Eye (tissue), 1 donor: ENCODE results near the gene ATXN1.
"Not testable (repeated sequence)": the region's sequence is repeated elsewhere in the genome, so short reads cannot be mapped to it uniquely, and the experiment has no call there.

ENCODE experiments used
- DNase-seq: peaks from one replicate; pipeline ENCODE4 v3.0.0-alpha.2; 2015

The ATXN1 gene

DNA sequence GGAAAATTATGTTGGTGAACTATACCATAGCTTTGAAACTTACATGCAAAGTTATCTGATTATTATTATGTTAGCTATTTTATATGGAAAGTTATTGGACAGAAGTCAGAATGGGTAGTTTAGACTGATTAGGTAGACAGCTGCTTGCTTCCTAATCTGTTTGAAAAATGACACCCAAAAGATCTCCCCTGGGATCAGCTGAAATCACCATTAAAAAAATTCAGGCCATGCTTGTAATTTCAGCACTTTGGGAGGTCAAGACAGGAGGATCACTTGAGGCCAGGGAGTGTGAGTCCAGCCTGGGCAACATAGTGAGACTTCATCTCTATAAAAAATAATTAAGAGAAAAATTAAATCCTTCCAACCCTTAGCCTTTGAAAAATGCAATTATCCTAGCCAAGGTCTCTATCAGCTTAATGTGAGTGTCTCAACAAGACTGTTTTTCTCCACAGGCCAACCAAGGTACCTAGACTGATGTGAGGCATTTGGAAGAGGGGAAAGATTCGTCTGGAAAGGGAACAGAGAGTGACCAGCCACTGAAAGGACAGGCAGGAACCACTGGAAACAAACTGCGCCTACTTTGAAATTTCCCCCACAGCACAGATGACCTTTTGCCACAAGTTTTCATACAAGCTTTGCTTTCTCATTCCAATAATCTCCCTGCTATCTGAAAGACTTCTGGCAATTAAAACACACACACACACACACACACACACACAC, 290.6 kb downstream of the ATXN1 start:
- DNase-seq: peak; percentile 12

DNA sequence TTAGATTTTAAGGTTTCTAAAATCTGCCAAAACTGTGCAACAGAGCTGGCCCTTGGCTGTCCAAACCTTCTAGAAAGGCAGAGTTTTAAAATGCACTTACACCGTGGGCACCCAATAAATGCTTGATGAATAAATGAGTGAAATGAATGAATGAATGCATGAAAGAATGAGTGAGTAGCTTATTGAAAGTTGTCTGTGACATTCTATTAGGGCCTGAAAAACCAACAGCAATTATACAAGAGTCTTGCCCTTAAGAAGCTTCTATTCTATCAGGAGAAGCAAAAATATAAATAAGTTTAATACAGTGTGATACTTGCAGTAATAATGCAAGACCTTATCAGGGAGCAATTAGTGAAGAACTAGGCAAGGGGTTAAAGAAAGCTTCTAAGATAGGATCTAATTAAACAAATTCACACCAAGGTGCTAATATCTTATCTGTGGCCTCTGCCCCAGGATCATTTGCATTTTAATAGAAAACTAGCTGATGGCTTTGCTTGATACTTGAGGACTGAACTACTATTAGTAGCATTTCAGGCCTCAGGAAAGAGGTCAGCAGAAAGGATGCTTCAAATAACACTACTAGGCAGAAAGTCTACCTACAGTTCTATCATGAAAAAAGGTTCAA, 292.2 kb downstream of the ATXN1 start:
- no peak for DNase-seq

DNA sequence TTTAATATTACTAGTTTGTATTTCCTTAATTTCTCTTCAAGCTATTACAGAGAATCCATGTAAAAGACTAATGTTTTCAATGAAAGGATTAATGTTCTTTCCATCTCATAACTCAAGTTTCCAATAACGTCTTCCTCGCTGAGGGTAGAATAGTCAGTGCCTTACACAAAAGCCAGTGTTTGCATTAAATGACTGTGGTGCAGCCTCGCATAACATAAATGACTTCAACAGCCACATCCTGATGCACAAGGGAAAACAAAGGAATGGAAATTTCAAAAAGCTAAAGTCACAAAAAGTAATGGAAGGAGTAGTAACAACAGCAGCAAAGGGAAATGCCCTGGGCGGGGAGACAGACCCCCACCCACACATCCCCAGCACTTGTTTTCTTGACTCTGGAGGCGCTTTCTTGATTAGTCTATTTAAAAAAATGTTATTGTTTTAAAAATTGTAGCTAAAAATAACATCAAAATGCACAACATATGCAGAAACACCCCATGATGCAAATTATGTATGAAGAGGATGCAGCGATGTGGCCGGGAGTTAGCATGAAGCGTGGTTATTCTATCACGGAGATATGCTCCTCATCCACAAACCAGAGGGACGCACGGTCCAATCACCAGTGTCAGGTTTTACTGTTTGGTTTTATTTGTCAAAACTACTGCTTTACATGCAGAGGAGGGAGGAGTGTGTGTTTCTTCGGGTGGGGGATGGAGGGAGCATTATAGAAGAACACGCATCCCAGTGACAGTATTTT, 294.3 kb downstream of the ATXN1 start:
- peak; percentile 17 for DNase-seq

DNA sequence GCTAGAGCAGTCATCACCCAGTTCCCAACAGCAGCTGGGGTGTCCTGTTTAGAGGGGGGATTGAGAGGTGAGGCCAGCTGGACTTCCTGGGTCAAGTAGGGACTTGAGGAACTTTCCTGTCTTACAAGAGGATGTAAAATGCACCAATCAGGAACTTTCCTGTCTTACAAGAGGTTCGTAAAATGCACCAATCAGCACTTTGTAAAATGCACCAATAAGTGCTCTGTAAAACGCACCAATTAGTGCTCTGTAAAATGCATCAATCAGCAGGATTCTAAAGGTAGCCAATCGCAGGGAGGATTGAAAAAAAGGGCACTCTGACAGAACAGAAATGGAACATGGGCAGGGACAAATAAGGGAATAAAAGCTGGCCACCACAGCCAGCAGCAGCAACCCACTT, 297.2 kb downstream of the ATXN1 start:
- DNase-seq: no peak

DNA sequence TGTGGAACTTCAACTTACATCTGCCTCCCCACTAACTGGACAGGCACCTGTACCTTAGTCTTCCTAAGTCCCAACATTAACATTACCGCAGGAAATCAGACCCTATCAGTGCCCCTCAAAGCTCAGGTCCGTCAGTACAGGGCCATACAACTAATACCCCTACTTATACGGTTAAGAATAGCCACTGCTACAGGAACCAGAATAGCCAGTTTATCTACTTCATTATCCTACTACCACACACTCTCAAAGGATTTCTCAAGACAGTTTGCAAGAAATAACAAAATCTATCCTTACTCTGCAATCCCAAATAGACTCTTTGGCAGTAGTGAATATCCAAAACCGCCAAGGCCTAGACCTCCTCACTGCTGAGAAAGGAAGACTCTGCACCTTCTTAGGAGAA, 298.0 kb downstream of the ATXN1 start:
- not testable (repeated sequence) for DNase-seq

DNA sequence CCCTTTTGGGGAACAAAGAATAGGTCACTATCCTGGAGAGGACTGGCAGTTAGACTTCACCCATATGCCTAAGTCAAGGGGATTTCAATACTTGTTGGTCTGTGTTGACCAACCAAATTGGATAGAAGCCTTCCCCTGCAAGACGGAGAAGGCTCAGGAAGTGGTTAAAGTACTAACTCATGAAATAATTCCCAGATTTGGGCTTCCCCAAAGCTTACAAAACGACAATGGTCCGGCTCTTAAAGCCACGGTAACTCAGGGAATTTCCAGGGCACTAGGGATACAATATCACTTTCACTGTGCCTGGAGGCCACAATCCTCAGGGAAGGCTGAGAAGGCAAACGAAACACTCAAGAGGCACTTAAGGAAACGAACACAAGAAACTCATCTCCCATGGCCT, 299.8 kb downstream of the ATXN1 start:
- no peak for DNase-seq

DNA sequence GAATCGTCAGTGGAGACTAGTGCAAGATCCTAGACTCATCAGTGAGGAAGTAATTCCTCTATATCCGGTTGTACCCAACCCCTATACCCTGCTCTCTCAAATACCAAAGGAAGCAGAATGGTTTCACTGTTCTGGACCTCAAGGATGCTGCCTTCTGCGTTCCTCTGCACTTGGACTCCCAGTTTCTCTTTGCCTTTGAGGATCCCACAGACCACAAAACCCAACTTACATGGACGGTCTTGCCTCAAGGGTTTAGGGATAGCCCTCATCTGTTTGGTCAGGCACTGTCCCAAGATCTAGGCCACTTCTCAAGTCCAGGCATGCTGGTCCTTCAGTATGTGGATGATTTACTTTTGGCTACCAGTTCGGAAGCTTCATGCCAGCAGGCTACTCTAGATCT, 301.8 kb downstream of the ATXN1 start:
- DNase-seq: not testable (repeated sequence)

DNA sequence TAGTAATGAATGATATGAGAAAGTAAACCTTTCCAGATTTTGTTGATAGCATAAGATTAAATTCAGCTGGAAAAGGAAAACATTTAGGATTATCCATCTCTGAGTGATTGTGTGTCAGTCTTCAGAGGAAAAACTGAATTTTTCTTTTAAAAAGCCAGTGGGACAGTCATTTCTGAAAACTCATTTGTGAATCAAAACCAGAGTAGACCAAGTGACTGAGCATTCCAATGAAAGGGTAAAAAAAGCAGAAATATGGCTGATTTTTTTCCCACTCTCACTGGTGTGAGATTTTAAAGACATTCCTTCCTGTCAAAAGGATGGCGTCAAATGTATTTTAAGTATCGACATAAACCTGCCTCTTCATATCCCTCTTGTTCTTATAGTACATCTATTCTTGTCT, 308.9 kb downstream of the ATXN1 start:
- DNase-seq: no peak

DNA sequence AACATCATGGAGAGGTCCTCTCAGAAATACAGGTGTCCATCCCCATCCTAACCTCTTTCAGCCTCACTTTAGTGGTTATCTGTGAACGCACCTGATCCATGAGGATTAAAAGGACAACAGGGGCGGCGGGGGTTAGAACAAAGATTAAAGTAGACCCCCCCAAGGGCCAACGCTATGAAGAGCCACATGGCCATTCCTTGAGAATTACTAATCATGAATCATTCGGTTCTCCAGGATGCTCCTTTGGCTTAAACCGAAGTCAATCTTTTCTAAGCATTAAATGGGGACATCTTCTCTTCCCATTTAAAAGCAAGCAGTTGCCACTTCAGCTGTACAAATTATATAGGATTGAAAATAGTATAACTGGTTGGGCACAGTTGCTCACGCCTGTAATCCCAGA, 310.4 kb downstream of the ATXN1 start:
- no peak for DNase-seq

DNA sequence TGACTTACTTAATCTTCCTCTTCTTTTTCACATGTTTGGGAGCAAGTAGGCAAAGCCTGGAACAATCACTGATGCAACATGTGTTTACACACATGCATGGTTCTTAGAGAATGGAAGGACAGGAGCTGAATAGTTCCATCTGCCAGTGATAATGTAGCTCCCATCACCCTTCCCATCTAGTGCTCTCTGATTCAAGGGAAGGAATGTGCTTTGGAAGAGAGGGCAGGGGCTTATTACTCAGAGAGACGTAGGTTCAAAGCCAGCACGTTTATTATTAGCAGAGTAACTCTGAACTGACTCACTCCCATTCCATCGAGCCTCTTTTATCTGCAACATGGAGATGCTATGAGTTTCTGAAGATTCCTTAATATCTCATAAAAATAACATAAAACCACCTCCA, 311.0 kb downstream of the ATXN1 start:
- DNase-seq: no peak

DNA sequence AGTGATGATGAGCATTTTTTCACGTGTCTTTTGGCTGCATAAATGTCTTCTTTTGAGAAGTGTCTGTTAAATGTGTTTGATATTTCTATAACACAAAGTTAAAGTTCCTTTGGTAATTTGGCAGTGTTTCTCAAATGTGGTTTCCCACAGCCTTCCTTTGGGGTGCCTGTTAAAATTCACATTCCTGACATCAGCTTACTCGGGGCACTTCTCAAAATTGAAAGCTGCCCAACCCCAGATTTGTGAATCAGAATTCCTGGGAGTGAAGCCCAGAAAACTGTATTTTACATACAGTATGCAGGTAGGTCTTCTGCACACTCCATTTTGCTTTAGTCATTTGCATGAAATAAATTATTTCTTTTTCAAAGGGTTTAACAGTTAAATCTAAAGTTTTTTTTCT, 315.0 kb downstream of the ATXN1 start:
- no peak for DNase-seq

DNA sequence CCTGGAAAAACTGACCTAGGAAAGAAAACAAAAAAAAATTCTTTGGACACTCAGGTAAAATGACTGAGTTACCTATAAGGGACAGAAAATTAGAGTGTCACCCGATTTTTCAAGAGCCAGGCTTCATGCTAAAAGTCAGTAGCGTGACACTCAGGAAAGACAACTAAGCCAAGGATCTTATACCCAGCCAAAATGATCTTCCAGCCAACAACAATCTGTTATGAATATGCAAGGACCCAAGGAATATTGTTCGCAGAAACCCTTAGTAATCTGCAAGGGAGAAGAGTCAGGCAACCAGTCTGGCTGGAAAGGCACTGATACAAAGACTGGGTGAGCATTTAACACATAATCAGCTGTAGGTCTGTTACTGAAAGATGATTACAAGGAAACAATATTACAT, 319.2 kb downstream of the ATXN1 start:
- DNase-seq: no peak

DNA sequence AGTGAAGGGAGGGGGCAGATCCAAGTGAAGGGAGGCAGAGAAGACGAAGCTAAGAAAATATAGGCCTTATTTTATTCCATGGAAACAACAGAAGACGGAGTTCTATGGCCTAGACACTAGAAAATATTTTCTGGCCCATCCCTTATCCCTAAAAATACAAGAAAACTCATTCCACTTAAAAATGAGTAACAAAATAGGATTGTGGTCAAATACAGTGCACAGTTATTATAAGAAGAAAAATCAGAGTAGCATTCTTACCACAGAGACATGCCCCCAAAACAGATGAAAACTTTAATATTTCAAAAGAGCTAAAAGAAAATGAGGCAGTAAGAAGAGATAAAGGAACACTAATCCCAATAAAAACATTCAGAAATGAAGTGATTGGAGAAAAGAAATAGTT, 320.0 kb downstream of the ATXN1 start:
- no peak for DNase-seq

DNA sequence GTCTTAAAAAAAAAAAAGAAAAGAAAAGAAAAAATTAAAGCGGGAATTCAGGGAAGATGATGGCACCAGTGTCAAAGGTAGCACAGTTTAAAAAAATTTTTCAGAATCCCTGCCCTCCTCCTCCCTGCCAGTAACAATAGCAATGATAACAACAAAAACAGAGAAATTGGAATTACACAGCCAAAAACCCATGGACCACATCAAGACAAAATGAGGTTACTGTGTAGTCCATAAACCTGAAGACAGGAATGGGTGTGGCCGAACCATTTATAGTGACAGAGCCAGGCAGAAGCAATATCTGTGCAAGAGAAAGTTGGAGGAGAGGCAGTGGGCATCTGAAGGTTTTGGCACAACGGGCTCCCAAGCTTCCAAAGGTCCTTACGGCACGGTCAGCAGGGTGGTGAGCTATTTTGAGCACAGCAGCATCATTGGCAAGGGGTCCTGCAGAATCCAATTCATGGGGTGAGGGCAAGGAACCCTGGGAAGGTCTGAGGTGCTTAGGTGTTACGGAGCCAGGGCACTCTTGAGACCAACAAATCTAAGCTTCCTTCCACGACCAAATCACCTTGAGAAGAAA, 320.5 kb downstream of the ATXN1 start:
- DNase-seq: no peak

DNA sequence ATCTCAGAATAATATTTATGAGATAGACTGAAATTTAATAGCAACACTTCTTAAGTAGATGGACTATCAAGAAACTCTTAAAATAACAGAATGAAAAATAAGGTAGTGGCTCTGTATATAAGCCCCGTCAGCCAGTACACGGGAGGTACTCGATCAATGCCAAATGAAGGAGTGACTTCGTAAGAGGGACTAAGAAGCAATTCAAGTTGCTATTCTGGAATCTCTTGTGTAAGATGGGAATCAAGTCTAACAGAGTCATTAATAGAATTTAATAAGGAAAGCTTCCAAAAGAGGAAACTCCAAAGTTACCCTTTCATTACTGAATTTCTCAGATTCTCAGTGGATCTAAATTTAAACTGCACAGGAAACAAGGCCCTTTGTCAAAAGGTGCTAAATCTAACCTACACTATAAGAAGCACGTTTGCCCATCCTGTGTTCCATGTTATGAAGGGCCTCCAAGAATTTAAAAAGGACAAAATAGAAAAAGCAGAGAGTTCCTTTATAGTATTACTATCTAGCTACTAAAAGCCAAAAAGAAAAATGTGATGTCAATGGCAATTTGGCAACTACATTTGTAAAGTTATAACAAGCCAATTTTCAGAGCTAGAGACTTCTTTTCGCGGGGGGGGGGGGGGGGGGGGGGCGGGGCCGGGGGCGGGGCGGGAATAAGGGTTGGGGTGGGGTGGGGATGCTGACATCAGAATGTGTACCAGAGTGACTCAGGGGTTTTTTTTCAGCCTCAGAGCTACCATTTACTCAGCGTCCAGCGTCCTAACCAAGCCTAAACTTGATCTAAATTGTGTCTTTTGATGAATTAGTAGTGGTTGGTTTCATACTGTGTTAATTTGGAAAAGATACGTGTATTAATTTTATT, 322.3 kb downstream of the ATXN1 start:
- no peak for DNase-seq

DNA sequence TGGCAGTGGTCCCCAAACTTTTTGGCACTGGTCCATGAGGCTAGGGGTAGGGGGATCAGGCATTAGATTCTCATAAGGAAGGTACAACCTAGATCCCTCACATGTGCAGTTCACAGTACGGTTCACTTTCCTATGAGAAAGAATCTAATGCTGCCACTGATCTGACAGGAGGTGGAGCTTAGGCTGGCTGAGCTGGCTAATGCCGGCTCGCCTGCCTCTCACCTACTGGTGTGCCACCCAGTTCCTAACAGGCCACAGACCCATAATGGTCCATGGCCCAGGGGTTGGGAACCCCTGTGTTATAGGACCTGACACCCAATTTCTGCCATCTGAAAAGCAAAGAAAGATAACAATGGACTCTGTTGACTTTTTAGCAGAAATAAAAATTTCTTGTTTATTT, 323.3 kb downstream of the ATXN1 start:
- DNase-seq: no peak

DNA sequence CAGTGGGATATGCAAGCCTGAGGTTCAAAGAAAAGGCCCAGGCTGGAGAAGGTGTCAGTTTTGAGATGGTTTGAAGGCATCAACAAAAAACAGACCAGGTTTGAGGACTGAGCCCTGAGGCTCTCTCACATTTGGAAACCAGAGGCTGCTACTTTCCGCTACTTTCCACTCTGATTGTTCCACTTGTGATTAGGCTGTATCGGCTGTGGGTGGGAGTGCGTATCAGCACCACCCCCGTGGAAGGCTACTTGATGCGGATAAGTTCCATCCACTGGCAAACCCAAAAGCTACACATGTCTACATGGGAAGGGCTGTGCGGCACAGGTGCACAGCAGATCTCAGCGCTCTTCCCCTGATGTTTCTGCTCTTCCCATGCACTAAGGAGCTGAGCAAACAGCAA, 324.2 kb downstream of the ATXN1 start:
- DNase-seq: no peak

DNA sequence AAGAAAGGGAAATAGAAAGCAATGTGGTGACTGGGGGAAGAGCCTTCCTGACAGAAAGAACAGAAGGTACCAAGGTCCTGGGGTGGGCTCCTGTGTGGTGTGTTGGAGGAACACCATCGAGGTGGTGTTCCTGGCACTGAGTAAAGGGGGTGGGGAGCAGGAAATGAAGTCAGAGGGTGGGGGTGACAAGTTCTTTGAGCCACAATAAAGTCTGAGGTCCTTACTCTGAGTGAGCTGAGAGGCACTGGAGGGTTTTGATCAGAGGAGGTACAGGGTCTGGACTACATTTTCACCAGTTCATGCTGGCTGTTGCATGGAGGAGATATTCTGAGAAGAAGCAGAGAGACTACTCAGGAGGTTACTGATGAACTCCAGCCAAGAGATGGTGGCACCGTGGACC, 324.7 kb downstream of the ATXN1 start:
- no peak for DNase-seq

DNA sequence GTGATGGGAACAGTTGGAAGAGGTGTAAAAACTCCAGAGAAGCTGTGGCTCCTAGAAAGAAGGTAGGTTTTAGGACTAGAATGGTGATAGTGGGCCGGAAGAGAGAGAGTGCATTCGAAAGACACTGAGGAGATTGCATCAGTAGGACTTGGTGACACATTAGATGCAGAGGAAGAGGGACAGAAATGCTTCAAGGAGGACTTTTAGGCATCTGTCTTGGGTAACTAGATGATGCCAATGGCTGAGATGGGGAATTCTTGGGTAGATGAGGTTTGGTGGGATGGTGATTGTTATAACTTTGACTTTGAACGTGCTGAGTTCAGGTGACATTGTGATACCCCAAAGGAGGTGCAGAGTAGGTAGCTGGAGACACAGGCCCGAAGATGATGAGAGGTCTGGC, 326.4 kb downstream of the ATXN1 start:
- DNase-seq: no peak

DNA sequence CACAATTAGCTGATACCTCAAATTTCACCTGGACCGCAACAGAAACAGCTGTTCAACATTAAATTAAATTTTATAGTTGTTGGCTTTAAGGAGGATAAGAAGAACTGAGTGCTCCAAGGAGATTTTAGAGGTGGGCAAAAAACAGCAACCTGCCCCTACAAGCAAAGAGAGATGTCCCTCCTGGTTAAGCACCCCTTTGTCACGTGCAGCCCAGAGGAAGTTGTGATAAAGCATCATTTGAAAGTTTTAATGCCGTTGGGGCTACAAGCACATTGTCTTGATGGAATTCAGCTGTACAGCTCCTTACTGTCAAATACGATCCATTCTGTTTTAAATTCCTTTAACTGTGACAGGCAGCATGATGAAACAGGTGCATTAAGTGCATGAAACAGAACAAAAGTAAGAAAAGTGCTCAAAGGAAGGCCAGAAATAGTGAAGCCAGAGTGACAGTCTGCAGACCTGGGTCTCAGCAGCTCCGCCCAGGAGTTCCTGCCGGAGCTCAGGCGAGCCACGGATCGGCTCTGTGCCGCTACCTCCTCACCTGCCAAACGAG, 327.8 kb downstream of the ATXN1 start:
- no peak for DNase-seq

DNA sequence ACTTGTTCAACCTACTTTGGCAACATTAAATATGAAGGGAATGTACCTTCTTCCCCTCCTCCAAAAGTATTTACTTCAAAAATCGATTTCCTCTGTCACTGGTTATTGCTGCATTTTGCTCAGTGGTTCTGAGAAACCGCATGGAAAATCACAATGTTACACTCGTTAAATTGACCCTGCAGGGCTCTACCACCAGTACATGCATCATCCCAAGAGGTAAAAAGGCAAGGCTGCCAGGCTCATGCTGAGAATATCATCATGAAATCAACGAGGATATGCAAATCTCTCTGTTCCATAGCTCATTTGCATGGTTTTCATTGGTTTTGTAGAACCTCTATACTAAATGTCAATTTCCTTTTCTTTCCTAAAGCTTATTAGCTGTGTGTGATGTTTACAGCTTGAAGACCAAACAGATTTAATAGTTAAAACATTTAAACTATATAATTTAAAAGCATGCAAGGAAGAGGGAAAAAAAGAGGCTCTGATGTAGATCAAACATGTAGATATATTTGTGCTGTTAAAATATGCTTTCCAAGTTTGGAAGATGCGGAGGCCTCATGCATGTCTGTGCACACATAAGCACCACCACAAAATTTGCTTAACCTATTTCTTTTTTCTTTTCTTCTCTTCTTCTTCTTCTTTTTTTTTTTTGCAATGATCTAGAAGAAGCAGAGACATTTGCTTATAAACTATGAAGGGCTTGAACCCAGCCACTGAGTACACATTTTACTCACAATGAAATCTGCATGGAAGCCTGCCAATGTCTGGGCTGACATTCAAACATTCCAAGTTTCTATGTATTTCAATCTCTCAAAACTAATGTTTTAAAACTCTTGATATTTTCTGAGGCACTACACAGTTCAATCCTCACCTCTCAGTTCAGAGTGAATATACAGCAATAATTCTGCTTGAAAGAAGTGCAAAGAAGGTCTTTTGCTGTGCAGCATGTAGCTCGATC, 328.9 kb downstream of the ATXN1 start:
- DNase-seq: peak; percentile 70
